Sciatic nerve (tissue), 2 donors: ENCODE results near the gene TMCC2. TPM values are rescaled to one million over a fixed set of nuclear protein-coding genes. Genes with fewer than 3 reads are reported as not detected.
A peak's percentile ranks its signal among the peaks of the same experiment; 100 is the strongest.
"Not testable (repeated sequence)": the region's sequence is repeated elsewhere in the genome, so short reads cannot be mapped to it uniquely, and the experiment has no call there.

Source experiments
- ATAC-seq: fragments of 200-7000 bp; cut with Tn5 transposase; one replicate; pipeline ENCODE4 v1.9.1; 2020; ENCODE audit warnings: mild to moderate bottlenecking, moderate library complexity
- DNase-seq: peaks from one replicate; pipeline ENCODE4 v3.0.0-alpha.2; 2020; ENCODE audit warnings: low spot score
- intact Hi-C: fragments of 100-400 bp; cut with DNase I; formaldehyde crosslinking; loops from one replicate; pipeline ENCODE4 v1.14.2; 2022
- total RNA-seq: library from RNA; stranded (reverse); fragmentation: NEBNext Ultra II Directional; extraction: Animal tissue kit (Norgen Biotek cat#: 25700); gene quantifications from one replicate; pipeline ENCODE4 v1.2.1, GENCODE V29; 2021
- donor health status: DM: no; HTN: no; CAD: no.
- donor health status: DM: no; HTN: no; CAD: no.

The TMCC2 gene
- total RNA-seq, 1 donor from 2014 or later, result 14.8 TPM

DNA sequence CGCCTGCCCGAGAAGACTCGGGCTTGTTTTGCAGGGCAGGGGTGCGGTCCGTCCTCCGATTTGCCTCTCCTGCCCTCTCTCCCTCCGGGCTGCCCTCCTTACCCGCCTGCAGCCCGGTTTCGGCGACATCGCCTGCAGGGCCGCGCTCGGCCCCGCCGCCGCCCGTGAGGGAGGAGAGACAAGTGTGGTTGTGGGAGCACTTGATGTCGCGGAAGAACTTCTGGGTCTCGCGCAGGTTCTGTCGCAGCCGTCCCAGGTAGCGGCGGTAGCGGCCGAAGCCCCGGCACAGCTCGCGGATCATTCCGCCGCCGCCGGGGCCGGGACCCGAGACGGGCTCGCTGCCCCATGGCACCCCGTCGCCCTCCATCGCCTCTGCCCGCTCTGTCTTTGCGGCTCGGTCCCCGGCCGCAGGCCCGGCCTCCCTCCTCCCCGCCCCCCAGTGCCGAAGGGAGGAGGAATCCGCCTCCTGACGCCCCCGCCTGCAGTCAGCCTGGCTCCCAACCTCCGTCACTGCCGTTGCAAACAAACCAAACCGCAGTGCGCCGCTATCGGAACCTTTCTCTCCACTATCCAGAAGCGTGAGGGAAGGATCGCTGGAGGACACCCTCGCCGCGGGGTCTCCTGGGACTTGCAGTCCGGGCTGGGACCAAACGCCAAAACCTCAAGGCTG lies 16.4 kb upstream of the TMCC2 start, which contains the start of gene DSTYK:
Gene DSTYK, minus strand, starts transcription at position 534 of the 670 bp plus-strand sequence. Its CDS starts 167 bp downstream, at position 367.
- peak; percentile 95 for DNase-seq
- ATAC-seq, result peak; percentile 98

DNA sequence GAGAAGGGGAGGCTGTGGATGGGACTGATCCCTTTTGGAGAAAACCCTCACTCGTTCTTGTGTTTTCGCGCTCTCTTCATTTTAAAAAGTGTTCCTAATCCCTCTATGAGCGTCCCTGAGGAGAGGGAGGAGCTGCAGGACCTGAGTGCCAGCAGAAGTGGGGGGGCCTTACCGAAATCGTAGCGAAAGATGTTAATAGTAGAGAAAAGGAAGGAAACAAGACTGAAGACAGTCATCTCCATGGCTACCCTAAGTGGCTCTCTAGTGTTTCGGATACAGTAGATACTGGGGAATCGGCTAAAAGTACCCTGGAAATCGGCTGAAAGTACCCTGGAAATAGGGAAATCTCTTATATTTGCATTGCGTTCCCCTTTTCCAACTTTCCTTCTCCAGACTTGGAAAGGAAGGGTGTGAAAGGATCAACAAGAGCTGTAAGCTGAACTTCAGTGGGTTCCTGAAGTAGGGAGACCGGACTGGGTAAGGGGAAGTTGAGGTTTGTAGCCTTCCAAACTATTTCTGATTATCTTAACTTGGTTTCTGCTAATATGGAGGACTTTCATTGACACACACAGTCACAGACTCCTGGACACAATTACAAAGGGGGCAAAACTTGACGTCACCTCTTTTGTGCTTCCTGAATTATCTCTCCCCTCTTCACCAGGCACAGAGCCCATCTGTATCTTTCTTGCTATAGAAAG lies 15.8 kb upstream of the TMCC2 start:
- DNase-seq, result no peak
- intact Hi-C loops, result no loop called here
- peak; percentile 65 for ATAC-seq

More for the DNA sequence above, 16.4 kb upstream of the TMCC2 start, which contains the start of gene DSTYK:
- intact Hi-C loops, result no loop called here

GRCh38 chr1:205214756-205215155 lies 13.0 kb upstream of the TMCC2 start:
- DNase-seq, result no peak
- ATAC-seq, result no peak
- intact Hi-C loops, result no loop called here

DNA sequence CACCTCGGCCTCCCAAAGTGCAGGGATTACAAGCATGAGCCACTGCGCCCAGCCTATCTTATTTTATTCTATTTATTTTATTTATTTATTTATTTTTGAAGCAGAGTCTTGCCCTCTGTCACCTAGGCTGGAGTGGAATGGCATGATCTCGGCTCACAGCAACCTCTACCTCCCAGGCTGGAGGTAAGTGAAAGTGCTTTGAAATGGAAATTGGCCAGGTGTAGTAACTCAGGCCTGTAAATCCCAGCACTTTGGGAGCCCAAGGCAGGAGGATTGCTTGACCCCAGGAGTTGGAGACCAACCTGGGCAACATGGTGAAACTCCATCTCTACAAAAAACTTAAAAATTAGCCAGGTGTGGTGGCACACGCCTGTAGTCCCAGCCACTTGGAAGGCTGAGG lies 11.2 kb upstream of the TMCC2 start:
- no peak for DNase-seq
- no peak for ATAC-seq
- intact Hi-C loops, result no loop called here

DNA sequence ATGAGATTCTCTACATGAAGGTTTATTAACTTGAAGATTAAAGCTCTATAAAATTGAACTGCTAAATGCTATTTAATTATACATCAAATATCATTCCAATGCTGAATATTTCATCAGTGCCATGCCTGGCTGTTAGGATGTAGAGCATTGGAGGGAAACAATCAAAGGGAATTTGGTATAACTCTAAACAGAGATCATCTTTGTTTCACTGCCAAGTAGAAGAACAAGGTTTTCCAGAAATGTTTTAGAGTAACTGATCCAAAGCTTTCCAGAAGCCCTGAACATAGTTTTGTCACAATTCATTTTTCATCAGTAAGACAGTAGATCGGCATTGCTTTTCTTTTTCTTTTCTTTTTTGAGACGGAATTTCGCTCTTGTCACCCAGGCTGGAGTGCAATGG lies 10.3 kb upstream of the TMCC2 start:
- intact Hi-C loops, result no loop called here
- DNase-seq, result no peak
- no peak for ATAC-seq

DNA sequence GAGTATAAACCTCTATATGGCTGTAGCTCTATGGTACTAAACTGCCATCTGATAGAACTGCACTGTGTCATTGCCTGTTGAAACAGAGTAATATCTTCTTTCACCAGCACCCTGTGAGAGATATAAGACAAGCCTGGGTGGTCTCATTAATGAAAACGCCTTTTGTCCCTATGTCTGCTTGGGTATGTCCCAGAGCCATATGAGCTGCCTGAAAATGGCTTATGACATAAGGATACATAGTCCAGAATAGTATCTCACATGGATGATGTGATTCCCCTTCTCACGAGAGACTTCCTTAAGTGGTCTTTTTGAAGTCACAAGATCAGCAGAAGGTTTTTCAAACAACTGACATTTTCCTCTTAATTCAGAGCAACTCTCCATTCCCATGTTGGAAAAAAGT lies 7.3 kb upstream of the TMCC2 start:
- ATAC-seq (no peak), DNase-seq (no peak)
- intact Hi-C loops, result no loop called here

- DNase-seq (no peak), ATAC-seq (no peak)
- intact Hi-C loops, result no loop called here
Measured at GRCh38 chr1:205224736-205225135, 3.0 kb upstream of the TMCC2 start.

- ATAC-seq, result no peak
- no peak for DNase-seq
- intact Hi-C loops, result no loop called here
Measured at GRCh38 chr1:205225901-205226765, 1.6 kb upstream of the TMCC2 start.

GRCh38 chr1:205226868-205227583 lies 720 bp upstream of the TMCC2 start:
- DNase-seq (no peak), ATAC-seq (peak; percentile 25)
- intact Hi-C loops, result no loop called here

GRCh38 chr1:205228093-205228521 lies 361 bp downstream of the TMCC2 start:
- intact Hi-C loops, result no loop called here
- DNase-seq, result no peak
- peak; percentile 2 for ATAC-seq

- ATAC-seq (peak; percentile 58), DNase-seq (no peak)
- intact Hi-C loops, result no loop called here
Measured at GRCh38 chr1:205229399-205229871, 1.7 kb downstream of the TMCC2 start.

DNA sequence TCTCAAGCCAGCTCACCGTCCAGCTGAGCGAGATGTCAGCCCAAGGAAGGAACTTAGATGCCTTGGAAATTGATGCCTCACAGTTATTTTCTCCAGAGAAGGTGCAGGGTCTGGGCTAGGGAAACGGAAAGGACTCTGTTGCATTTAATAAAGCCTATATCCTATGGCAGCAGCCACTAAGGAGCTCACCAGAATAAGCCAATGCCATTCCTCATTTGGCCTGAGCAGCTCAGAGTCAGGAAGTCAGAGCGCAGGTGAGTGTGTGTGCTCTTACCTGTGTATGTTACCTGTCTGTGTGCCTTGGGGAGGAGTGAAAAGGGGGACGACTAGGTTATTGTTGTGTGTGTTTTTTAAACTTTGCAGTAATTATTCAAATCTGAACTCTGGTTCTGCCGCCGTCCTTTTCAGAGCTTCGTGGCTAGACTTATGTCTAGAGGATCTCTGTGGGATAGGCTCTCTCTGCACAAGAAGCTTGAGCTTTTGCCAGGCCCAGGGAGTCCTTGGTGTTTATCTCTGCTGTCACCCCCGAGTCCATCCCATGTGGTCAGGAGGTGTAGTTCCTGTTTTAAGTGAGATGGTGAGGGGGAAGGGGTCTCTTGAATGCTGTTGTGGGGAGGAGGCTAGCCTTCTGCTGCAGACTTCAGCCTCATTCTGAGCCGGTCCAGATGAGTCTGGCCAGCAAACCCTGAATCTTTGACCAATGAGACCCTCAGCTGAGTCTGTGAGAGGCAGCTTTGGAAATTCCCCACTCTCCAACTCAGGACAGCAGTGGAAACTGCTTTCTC lies 2.4 kb downstream of the TMCC2 start:
- intact Hi-C loops, result no loop called here
- no peak for DNase-seq
- ATAC-seq, result no peak

DNA sequence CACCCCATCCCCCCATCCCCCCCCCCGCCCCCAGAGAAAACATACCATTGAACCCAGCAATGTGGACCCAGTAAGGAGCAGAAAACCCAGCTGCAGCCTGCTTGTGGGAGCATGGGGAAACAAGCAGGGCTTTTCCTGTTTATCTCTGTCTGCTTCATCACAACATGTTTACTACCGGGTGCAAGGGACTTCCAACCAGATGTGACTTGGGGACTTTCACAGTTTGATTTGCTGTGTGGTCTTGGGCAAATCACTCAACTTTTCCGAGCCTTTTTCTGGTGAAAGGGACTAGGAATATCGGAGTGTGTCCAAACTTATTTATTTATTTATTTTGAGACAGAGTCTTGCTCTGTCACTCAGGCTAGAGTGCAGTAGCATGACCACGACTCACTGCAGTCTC lies 3.2 kb downstream of the TMCC2 start:
- no peak for ATAC-seq
- intact Hi-C loops, result no loop called here
- DNase-seq, result no peak

DNA sequence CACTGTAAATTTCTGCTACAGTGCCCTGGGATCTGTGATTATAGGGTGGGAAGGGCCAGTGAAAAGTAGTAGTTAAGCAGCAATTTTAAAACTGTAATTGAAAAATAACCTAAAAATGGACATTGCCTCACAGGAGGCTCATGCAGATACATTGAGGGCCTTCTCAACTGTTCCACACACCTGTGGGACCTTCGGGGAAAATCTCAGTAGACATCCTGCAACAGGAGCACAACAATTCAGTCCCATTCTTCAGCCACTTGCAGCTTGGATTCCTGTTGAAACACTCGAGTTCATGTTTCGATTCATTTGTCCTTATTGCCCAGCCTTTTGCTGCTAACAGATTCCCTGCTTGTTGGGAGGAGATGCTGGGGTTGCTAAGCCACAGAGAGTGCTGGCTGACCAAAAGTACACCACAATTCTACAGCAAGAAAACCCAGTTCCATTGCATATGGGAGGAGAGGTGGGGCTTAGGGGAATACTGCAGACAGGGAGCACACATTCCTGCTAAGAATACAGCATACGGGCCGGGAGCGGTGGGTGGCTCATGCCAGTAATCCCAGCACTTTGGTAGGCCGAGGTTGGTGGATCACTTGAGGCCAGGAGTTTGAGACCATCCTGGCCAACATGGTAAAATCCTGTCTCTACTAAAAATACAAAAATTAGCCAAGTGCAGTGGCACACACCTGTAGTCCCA lies 4.5 kb downstream of the TMCC2 start:
- ATAC-seq, result no peak

GRCh38 chr1:205232945-205233397 lies 5.2 kb downstream of the TMCC2 start:
- ATAC-seq (no peak), DNase-seq (no peak)
- intact Hi-C loops, result no loop called here

More for the DNA sequence above, 4.5 kb downstream of the TMCC2 start:
- intact Hi-C loops, result no loop called here
- DNase-seq, result no peak

GRCh38 chr1:205233986-205234385 lies 6.2 kb downstream of the TMCC2 start:
- DNase-seq, intact Hi-C loops, ATAC-seq: not testable (repeated sequence)

DNA sequence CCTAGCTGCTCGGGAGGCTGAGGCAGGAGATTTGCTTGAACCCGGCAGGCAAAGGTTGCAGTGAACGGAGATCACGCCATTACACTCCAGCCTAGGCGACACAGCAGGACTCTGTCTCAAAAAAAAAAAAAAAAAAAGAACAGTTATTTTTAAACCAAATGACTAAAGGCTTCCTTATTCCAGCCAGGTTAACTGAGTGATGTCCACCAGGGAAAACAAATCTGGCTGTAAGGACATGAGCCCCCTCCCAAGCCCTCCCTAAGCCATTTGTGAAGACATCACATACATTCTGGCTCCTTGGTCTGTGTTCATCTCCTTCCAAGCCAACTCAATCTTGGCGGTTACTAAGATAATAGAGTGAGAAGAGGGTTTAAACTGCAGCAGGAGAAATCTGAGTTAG lies 8.2 kb downstream of the TMCC2 start:
- intact Hi-C loops, result no loop called here
- no peak for ATAC-seq
- no peak for DNase-seq
